ENCODE measurements around the gene KCNK7. TPM values are rescaled to one million over a fixed set of nuclear protein-coding genes. Genes with fewer than 3 reads are reported as not detected.

KCNK7 gene
- polyA plus RNA-seq, 3 donors, result 0.21 TPM; not detected in 2

DNA sequence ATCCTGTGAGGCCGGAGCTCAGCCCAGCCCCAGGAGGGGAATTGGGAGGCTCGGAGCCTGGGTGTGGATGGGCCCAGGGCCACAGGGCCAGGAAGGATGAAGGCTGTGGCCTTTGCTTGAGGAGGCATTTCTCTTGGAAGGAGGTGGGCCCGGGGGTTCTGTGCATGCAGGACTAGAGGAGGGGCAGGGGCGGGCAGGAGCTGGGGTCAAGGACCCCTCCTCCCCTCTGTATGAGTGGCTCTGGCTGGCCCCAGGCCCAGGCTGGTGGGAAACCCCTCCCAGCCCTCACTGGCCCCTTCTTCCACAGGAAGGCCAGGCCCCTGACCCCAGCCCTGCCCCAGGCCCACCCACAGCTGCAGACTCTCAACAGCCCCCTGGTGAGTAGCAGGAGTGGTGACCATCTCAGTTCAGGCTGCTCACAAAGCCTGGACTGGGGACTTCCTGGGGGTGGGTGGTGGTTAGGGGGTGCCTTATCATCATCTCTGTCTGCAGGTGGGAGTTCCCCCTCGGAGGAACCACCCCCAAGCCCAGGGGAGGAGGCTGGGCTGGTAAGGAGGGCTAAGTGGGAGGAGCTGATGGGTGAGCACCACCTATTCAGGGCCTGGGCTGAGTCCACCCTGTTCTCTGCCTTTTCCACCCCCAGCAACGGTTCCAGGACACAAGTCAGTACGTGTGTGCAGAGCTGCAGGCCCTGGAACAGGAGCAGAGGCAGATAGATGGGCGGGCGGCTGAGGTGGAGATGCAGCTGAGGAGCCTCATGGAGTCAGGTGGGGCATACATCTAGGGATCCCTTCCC is 6.0 kb downstream of the KCNK7 start:
- DNase-seq (ENCODE audit: low read depth in 3 of 3, low spot score in 2 of 3), result no peak

DNA sequence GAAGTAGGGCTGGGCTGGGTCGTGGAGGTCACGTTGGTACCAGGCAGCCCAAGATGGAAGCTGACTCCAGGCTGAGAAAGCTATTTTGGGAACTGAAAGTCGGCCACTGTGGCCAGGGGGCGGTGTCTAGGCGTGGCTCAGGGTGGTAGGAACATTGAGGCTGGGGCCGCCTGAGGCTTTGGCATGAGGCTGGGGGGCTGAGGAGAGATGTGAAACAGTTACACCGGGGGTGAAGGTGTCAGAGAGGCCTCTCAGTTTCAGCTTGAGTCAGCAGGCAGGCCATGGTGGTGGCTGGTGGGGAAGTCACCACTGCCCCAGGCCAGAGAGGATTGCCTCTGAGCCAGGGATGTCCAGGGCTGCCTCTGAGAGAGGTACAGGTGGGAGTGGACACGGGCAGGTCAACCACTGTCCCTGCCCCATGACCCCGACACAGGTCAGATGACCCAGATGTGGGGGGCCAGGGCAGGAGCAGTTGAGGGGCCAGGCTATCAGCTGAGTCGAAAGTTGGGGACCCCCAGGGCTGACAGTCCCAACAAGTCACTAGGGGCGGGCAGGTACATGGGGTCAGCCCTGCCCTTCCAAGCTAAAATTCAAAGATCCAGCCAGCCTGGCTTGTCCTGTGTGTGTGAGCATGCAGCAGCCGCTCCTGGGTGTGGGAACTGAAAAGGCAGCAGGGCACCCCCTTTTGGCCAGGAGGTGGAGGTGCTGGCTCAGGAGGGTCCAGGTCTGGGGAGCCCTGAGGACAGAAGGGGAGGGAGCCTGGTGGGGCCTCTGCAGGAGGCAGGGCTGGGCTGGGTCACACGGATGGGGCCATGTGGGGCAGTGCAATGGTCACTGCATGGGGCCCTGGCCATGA is 7.2 kb downstream of the KCNK7 start:
- DNase-seq (ENCODE audit: low read depth in 3 of 3, low spot score in 2 of 3), result no peak

DNA sequence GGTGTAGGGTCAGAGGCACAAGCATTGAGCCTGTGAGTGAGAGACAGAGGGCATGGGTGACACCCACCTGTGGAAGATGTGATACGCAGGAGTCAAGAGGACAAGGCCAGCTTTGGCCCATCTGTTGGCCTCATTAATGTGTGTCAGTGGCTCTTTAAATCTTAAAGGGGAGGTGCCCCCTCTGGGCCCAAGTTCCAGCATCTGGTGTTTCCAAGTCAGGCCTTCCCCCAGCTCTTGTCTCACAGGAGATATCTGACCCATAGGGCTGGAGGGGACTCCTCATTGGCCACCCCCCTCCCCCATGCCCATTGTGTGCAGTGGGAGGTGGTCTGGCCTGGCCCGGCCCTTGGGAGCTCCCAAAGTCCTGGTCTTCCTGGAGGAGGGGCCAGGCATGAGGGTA is 8.9 kb downstream of the KCNK7 start:
- DNase-seq (ENCODE audit: low read depth in 3 of 3, low spot score in 2 of 3), result no peak

DNA sequence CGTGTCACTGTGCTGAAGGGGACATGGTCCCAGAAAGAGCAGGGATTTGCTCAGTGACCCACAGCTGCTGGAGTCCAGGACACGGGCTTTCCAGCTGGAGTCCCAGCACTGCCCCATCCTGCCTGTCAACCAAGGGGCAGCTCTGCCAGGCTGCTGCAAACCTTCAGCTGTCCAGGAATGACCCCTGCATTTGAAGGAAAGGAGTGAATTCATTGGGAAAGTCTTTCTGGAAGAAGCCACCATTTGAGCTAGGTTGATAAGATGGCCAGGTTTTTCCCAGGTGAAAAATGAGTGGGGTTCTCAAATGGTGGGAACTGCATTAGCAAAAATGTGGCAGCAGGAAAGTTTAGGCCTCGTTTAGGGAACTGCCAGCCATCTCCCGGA is 9.4 kb downstream of the KCNK7 start:
- DNase-seq (ENCODE audit: low read depth in 3 of 3, low spot score in 2 of 3), result no peak

DNA sequence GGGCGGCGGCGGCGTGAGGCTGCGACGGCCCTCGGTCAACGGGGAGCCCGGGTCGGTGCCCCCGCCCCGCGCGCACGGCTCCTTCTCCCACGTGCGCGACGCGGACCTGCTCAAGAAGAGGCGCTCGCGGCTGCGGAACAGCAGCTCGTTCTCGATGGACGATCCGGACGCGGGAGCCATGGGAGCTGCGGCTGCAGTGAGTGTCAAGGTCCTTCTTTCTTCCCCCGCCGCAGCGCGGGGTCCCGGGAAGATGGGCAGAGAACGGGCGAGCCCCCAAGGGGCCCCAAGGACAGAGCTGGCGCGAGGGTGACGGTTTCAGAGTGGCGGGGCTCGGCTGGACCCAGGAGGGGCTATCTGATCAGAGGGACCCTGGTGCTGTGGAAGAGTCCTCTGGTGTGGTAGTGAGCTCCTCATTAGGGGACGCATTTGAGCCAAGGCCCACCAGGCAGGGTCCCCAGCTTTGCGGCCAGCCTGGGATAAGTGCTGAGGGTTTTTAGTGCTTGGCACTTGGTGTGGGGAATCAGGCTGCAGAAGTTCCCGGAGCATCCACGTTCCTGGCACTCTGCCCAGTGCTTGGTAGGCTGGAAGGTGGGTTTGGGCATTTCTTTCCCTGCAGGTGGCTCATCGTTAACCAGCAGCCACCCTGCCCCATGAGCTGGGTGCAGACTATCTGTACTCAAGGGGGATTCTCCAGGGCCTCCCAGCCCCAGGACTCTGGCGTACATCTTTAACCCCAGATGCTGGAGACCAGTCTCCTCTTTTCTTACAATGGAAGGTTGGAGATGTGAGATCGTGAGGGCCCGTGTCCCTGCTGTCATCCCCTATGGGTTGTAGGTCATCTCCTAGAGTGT is 10.0 kb downstream of the KCNK7 start:
- DNase-seq (ENCODE audit: low read depth in 3 of 3, low spot score in 2 of 3), result no peak

DNA sequence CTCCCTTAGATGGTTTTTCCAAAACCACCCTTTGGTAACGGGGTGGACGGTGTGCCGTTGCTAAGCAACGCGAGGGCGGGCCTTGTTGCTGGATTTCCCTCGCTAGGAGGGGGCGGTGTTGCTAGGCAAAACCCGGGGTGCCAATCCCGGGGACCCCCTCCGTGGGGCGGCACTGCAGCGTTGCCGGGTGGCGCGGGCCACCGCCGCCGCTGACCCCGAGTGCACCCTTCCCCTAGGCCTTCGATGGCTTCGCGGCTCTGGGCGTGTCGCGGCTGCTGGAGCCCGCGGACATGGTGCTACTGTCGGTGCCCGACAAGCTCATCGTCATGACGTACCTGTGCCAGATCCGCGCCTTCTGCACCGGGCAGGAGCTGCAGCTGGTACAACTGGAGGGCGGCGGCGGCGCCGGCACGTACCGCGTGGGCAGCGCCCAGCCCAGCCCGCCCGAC is 10.9 kb downstream of the KCNK7 start:
- DNase-seq (ENCODE audit: low read depth in 3 of 3, low spot score in 2 of 3), result no peak

DNA sequence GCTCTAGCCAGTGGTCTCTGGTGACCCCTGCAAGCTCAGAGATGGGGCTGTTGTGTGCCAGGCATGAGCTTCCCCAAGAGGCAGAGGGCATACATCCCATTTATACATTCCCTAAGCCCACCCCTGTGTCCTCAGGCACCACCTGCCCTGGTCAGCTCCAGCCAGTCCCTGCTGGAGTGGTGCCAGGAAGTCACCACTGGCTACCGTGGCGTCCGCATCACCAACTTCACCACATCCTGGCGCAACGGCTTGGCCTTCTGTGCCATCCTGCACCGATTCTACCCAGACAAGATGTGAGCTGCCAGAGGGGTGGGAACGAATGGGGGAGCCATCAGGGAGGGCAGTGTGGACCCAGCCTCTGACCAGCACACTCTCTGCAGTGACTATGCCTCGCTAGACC is 11.5 kb downstream of the KCNK7 start:
- no peak for DNase-seq (ENCODE audit: low read depth in 3 of 3, low spot score in 2 of 3)

DNA sequence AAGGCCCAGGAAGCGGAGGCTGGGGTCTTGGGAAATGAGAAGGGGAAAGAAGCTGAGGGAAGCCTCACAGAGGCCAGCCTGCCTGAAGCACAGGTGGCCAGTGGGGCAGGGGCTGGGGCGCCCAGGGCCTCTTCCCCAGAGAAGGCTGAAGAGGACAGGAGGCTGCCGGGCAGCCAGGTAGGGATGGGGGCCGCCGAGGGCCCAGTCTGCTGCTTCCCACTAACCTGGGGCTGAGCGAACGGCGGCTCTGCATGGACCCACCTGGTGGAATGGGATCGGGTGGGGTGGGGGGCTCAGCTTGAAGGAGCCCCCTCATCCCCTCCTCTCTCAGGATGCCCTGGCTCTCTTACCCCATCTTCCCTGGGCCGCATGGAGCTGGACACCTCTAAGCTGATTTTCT is 12.0 kb downstream of the KCNK7 start:
- DNase-seq (ENCODE audit: low read depth in 3 of 3, low spot score in 2 of 3), result no peak

DNA sequence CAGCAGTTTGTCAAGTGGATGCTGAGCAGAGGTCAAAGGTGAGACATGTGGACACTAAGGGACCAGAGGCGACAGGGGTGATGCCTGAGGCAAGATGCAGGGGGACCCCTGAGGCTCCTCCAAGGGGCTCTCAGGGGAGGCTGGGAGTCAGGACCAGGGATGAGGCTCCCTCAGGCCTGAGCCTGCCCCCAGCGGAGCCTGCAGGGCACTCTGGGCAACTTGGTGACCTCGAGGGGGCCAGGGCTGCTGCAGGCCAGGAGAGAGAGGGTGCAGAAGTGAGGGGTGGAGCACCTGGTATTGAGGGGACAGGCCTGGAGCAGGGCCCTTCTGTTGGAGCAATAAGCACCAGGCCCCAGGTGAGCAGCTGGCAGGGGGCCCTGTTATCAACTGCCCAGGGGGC is 13.7 kb downstream of the KCNK7 start:
- no peak for DNase-seq (ENCODE audit: low read depth in 3 of 3, low spot score in 2 of 3)

DNA sequence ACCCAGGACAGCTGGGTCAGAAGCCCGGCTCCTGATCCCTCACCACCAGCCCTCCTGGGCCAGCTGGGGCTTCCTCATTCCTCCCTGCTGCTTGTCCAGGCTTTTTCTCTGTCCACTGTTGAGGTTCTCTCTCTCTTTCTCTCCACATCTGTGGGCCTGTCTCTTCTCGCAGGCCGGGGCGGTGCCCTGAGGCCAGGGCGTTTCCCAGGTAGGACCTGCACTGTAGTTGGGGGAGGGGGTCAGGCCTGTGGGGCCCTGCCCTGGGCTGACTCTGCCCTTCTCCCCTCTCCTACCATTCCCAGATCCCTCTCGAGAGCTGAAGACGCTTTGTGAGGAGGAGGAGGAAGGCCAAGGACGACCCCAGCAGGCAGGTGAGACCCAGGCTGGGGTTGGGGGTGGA is 14.8 kb downstream of the KCNK7 start:
- no peak for DNase-seq (ENCODE audit: low read depth in 3 of 3, low spot score in 2 of 3)

DNA sequence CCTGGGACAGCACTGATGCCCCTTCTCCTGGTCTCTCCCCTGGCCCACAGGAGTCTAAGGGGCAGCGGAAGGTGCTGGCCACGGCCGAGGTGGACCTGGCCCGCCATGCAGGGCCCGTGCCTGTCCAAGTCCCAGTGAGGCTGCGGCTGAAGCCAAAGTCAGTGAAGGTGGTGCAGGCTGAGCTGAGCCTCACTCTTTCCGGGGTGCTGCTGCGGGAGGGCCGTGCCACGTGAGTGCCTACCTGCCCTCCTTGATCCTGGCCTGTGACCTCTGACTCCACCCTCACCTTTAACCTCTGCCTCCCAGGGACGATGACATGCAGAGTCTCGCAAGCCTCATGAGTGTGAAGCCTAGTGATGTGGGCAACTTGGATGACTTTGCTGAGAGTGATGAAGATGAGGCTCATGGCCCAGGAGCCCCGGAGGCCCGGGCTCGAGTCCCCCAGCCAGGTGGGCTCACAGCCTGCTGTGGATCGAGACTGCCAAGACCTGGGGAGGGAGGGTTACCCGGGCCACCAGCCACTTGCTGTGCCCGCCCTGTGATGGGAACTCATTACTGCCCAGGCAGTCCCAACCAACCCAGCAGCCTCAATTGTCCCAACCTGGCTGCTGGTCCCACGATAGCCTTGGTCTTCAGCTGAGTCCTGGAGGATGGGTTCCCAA is 15.4 kb downstream of the KCNK7 start:
- no peak for DNase-seq (ENCODE audit: low read depth in 3 of 3, low spot score in 2 of 3)

DNA sequence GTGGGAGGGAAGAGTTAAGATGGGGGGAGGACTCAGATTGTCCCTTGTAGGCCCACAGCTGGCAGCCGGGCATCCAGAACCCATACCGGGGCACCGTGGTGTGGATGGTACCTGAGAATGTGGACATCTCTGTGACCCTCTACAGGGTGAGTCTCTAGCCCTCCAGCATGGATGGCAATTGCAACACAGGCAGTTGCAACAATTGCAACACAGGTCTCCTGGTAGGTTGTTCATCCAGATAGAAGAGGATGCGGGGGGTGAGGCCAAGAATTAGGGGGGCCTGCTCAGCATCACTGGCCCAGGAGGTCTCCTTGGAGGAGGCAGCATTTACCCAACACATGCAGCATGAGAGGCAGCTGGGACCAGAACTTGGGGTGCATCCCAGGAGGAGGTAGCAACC is 16.3 kb downstream of the KCNK7 start:
- no peak for DNase-seq (ENCODE audit: low read depth in 3 of 3, low spot score in 2 of 3)

DNA sequence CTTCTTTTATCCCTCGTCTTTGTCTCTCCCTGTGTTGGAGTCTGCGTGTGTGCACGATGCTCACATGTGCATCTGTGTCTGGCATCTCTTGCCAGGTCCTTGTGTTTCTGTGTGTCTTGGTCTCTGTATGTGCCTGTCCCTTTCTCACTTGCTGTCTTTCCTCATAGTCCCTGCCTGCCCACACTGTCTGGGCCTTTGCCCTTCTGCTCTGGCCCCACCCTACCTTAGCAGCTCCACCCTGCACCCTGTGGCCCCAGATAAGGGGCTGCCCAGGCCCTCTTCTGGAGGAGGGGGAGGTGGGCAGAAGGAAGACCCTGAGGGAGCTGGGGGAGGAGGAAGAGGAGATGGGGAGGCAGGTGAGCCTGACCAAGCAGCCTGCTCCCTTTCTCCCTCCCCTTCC is 16.9 kb downstream of the KCNK7 start:
- DNase-seq (ENCODE audit: low read depth in 3 of 3, low spot score in 2 of 3), result no peak

DNA sequence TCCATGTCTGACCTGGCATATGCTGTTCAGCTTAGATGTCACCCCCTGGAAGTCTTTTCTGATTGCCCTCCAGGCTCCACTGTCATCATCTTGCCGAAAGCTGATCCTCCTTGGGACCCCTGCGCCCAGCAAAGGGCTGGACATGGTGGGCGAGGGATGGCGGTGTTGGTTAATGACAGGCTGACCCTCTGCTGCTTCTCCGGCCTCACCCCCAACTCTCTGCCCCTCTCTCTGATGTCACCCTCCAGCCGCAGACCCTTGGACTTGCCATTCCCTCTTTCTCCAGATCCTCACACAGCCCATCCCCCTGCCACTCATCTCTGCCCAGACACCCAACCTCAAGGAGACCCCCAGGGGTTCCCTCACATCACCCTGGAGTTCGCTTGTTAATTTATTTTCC is 17.5 kb downstream of the KCNK7 start:
- no peak for DNase-seq (ENCODE audit: low read depth in 3 of 3, low spot score in 2 of 3)

DNA sequence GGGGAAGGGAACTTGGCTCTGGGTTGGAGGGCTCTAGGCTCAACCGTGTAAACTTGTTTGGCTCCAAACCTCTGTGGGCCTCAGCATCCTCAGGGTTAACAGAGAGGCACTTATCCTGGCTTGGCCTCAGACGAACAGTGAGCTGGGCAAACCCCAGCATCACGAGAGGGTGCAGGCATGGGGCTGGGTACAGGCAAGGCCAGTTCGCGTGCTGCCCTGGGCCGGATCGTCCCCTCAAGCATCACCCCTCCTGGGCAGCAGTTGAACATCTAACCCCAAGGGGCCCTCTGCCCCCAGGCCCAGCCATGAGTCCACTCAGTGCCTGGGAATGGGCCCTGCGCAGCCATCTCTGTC is 17.9 kb downstream of the KCNK7 start:
- DNase-seq (ENCODE audit: low read depth in 3 of 3, low spot score in 2 of 3), result no peak

DNA sequence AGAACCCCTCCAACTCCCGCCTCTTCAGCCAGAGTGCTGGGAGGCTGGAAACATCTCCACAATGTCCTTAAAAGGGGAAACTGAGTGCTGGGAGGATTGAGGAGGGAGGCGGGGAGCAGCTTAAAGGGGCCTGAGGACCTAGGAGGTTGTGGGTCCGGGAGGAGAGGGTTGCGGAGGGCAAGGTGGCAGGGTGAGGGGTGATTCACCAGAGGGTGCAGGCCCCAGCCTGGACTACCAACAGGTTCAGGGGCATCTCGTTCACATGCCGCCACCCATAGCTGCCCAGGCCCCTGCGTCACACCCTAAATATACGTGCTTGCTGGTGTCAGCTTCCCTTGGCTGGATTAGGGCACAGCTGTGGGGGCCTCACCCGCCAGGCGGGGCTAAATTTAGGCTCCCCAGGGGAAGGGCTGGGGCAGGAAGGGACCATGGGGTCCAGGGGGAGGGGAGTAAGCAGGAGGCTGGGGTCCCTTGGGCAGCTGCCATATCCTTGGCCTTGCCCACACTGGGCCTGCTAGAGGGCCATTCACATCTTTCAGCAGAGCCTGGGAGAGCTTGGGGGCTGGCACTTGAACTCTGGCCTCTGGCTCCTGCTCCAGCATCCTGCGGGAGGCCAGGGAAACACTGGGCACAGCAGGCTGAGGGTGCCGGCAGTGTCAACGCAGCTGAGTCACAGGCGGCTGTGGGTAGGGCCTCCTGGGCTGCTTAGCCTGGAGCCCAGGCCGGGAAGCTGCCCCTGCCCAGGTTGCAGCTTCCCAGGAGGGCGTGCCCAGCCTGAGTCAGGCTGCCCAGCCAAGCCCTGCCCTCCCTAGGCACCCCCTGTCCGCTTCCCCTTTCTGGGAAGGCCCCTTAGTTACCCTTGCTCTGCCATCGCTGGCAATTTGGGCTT is 18.5 kb downstream of the KCNK7 start:
- DNase-seq (ENCODE audit: low read depth in 3 of 3, low spot score in 2 of 3), result no peak

DNA sequence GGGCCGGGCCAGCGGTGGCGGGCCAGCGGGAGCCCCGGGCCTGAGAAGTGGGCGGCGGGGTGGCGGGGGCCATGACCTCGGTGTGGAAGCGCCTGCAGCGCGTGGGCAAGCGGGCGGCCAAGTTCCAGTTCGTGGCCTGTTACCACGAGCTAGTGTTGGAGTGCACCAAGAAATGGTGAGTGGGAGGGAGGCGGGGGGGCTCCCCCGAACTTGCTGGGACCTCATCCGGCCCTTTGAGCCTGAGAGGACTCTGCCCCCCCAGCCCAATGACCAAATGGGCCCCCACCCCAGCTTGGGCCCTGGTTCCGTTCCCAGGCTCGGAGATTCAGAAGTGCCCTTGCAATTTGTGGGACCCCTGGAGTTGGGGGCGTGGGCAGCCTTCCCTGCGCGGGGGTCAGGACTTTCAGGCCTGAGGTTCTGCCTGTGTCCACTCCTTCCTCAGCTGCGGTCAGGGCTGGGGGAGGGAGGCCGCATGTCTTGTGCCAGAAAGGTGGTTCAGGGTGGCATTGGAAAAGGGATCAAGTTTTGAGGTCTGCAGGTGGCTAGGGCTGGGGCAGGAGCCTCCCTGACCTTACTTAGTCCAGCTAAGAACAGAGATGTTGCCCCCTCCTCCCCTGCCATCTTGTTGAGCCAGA is 19.3 kb downstream of the KCNK7 start:
- no peak for DNase-seq (ENCODE audit: low read depth in 3 of 3, low spot score in 2 of 3)

DNA sequence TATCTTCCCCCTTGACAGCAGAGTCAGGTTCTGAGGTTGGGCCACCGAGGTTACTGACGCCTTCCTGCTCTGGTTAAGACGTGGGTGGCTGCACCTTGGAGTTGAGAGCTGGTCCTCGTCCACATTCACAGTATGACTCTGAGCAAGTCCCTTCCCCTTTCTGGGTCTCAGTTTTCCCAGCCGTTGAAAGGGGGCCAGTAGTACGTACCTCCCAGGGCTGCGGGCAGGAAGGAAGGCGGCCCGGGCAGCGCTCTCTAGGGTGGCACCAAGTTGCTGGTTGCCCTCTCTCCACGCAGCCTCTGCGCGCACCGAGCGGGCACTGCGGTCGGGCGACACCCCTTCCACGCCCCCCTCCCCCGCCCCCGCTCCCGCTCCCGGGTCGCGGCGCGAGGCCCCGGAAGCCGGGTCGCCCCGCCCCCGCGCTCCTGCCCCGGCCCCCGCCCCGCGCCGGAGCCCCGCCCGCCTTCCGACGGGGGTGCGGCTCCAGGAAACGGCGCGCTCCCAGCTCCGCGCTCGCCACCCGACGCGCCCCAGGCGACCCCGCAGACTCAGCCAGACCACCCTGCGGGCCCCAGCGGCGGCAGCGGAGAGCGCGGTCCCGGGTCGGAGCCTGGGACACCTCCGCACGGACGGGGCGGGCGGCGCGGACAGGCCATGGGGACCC is 19.9 kb downstream of the KCNK7 start, which contains the start of gene EHBP1L1:
Gene EHBP1L1 (plus strand): TSS at position 486 of the 664 bp plus-strand sequence. CDS start 250 bp downstream, outside the sequence.
- no peak for DNase-seq (ENCODE audit: low read depth in 3 of 3, low spot score in 2 of 3)
